Stomach (tissue), 4 donors: ENCODE measurements around the gene MET.

Experiments used
- EP300 ChIP-seq: sonication (generic); formaldehyde crosslinking; IDR thresholded peaks from one replicate; pipeline ENCODE4 v1.6.1; 2017; ENCODE audit warnings: antibody characterized with exemption
- POLR2A ChIP-seq, 4 donors: fragments of 450-650 bp; IDR thresholded peaks; one replicate each; pipeline ENCODE4 v1.6.1; 2016; ENCODE audit warnings: antibody characterized with exemption in 4 of 4, control low read depth in 2 of 4, mild to moderate bottlenecking in 1 of 4, moderate library complexity in 1 of 4
- POLR2AphosphoS5 ChIP-seq, 3 donors: sonication (generic); formaldehyde crosslinking; IDR thresholded peaks; one replicate each; pipeline ENCODE4 v1.6.1; 2016; ENCODE audit warnings: antibody characterized with exemption in 3 of 3
- TF ChIP-seq, protein P1 (sequence below), 7 experiments: fragments of 450-650 bp in 4 of 7; fragments of 200-600 bp in 3 of 7; sonication (generic) in 3 of 7; IDR thresholded peaks; one replicate each; pipeline ENCODE4 v1.5.1; 2016 to 2019; ENCODE audit warnings: antibody characterized with exemption in 7 of 7, control low read depth in 2 of 7, mild to moderate bottlenecking in 1 of 7

- TF ChIP-seq, protein P1, sequence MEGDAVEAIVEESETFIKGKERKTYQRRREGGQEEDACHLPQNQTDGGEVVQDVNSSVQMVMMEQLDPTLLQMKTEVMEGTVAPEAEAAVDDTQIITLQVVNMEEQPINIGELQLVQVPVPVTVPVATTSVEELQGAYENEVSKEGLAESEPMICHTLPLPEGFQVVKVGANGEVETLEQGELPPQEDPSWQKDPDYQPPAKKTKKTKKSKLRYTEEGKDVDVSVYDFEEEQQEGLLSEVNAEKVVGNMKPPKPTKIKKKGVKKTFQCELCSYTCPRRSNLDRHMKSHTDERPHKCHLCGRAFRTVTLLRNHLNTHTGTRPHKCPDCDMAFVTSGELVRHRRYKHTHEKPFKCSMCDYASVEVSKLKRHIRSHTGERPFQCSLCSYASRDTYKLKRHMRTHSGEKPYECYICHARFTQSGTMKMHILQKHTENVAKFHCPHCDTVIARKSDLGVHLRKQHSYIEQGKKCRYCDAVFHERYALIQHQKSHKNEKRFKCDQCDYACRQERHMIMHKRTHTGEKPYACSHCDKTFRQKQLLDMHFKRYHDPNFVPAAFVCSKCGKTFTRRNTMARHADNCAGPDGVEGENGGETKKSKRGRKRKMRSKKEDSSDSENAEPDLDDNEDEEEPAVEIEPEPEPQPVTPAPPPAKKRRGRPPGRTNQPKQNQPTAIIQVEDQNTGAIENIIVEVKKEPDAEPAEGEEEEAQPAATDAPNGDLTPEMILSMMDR (IDR thresholded peaks at IDR 0.05) = no peak
- no peak for TF ChIP-seq POLR2AphosphoS5 (IDR thresholded peaks at IDR 0.05)
- no peak for TF ChIP-seq EP300
- no peak for TF ChIP-seq POLR2A (IDR thresholded peaks at IDR 0.05)
Observed at GRCh38 chr7:116734710-116735109, 62.7 kb downstream of the MET start.
